Activated CD8-positive, alpha-beta memory T cell treated with anti-CD3 and anti-CD28 coated beads, Interleukin-2, amount 50 U/mL, for 48 hours (primary cell): ENCODE measurements around the gene HOXB2.

Source experiments
- DNase-seq: peaks from one replicate; pipeline ENCODE4 v3.0.0-alpha.2; 2020

HOXB2 gene

DNA sequence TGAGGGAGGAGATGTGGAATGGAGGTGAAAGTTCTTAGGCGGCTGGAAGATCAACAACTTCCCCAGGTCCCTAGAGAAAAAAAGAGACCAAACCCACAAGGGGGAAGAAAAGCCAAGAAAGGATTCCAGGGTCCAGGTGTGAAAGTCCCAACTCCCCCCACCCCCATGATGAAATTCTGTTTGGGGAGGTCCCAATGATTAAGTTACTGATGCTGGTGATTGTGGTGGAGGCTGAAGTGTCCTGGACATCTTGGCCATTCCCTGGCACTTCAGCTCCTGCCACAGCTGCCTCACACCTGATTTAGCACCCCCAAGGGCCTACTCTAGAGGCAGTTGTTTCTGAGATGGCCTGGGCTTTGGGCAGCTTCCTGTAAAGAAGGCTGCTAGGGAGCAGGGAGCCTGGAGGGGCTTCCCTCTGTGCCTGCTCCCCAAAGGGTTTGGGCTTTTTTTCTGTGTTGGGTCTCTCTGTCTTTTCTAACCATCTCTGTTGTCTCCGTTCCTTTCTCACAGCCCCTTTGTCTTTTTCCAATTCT, 20.2 kb upstream of the HOXB2 start:
- no peak for DNase-seq

DNA sequence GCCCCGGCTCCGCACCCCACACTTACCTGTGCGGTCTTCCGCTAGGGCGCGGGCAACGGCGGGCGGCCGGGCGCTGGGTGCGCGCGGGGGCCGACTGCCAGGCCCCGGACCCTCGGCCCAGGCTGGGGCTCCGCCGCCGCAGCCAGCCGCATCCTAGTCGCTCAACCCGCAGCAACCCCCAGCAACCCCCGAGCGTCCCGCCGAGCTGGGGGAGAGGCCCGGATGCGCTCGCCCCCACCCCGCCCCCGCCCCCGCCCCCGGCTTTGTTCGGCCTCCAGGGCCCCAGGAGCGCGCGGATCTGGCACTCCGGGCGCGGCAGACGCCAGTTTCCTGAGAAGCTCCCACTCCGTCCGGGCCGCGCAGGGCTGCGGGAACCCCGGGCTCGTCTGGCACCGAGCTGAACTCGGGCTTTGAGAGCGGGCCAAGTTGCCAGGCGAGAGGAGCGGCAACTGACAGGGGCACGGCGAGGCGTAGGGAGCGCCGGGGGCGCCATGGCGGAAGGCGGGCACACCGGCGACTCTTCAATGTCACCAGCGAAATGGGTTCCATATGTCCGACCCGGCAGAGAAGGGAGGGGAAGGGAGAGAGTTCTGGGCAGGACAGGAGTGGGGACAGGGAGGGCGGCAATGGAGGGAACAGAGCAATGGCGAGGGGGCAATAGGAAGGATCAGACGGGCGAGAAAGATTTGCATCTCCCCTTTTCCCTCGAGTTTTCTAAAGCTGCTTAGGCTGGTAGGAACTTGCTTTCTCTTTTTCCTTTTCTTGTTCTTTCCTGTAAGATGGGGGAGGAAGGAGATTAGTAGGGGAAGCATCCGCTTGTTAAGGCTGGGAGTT, 19.5 kb upstream of the HOXB2 start:
- DNase-seq: no peak

- no peak for DNase-seq
Observed at GRCh38 chr17:48563867-48564187, 18.9 kb upstream of the HOXB2 start.

DNA sequence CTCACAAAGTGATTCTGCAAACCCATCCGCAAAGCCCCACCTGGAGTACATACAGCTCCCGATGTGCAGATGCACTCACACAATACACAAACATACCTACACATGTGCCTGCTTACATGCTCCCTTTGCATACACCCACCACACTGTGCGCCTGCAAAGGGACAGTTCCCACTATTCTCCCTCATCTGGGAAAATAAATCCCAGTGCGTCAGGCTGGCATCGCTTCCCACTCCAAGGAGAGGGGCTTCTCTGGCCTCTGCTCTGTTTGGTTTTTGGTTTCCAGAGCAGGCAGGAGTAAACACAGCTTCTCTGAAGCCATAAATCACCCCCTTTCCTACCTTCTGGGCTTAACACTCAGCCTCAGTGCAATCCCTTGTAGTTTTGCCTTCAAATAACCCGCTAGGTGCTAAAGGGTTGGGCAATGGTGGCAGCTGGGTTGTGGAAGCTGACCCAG, 18.5 kb upstream of the HOXB2 start:
- no peak for DNase-seq

- no peak for DNase-seq
Observed at GRCh38 chr17:48562934-48563333, 18.0 kb upstream of the HOXB2 start.

GRCh38 chr17:48561884-48562810, 17.2 kb upstream of the HOXB2 start:
- no peak for DNase-seq

DNA sequence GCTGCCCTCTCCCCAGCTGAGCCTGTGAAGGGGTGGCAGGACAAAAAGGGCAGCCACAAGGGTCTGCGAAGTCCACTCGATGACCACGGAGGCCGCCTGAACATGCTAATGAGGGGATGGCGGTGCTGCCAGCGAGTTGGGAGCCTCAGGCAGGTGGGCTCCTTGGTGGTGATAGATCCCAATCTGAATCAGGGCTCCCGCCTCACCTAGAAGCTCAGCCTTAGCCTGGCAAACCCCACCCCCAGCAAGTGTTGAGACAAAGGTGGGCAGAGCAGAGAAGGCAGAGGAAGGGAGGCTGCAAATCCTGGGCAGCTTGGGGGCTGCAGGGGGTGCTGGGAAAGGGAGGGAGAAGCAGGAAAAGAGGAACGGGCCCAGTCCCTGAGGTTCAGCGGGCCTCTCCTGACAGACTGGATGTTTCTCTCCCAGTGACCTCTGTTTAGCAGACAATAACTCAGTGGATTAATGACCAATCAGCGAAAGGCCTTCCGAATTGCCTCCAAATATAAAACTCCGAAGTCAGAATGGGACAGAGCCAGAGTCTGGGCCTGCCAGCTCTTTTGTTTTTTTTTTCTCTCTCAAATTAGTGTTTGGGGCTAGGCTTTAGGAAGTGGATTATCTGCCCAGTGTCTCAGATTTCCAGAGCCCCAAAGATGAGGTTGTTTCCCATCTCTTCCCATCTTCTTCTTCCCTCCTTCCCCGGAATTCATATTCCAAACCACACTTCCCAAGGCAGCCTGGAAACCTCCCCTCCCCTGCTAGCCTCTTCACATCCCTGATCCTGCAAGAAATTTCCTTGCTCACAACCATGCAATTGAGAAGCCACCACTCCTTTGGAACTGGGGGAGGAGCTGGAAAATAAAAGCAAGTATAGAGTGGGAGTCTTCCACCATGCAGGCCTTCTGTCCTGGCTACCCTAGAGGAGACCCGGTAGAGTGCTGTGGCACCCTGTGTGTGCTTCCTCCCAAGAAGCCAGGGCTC, 15.2 kb upstream of the HOXB2 start:
- no peak for DNase-seq

GRCh38 chr17:48559122-48559839, 14.4 kb upstream of the HOXB2 start:
- no peak for DNase-seq

DNA sequence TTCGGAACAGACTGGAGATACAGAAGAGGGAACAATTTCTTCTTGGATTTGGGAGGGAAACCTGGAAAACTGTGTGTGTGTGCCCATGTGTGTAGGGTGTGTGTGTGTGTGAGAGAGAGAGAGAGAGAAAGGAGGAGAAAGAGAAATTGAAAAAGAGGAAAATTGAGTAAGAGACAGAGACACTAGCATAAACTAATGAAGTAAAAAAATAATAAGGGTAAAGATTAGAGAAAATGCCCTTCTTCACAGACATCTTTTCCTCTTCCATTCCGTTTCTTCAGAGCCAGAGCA, 13.9 kb upstream of the HOXB2 start:
- DNase-seq: no peak

DNA sequence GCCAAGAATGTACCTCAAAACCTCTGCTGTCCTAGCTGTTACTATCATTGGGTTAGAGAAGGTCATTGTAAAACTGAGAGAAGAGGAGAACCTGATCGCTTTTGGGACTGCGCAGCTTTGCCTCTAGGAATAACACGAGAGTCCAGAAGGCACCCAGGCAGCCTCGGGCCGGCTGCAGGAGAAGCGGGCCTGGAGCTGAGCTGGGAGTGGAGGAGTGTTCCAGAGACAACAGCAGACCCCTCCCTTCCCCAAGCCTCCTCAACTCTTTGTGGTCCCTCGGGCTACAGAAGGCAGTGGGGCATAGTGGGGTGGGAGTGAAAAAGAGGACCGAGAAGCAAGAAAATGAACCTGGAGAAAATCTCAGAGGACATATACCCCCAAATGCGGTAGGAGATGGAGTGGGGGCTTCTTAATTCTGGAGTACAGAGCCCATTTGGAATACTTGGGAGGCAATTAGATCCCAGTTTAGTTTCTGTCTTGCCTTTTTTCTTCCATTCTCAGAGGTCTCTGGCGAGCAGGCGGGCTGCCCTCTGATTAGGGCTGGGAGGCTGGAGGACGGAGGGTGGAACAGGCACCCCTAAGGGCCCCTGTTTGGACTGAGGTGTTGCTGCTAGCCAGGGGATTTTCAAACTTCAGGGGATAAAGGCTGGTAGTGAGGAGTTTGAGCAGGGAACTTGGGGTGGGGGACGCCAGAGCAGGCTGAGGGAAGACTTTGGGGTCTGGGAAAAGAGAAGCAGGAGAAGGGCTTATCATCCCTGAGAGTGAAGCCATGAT, 13.3 kb upstream of the HOXB2 start:
- no peak for DNase-seq

GRCh38 chr17:48556576-48557401, 11.9 kb upstream of the HOXB2 start:
- DNase-seq: no peak

GRCh38 chr17:48556229-48556575, 11.3 kb upstream of the HOXB2 start:
- no peak for DNase-seq

DNA sequence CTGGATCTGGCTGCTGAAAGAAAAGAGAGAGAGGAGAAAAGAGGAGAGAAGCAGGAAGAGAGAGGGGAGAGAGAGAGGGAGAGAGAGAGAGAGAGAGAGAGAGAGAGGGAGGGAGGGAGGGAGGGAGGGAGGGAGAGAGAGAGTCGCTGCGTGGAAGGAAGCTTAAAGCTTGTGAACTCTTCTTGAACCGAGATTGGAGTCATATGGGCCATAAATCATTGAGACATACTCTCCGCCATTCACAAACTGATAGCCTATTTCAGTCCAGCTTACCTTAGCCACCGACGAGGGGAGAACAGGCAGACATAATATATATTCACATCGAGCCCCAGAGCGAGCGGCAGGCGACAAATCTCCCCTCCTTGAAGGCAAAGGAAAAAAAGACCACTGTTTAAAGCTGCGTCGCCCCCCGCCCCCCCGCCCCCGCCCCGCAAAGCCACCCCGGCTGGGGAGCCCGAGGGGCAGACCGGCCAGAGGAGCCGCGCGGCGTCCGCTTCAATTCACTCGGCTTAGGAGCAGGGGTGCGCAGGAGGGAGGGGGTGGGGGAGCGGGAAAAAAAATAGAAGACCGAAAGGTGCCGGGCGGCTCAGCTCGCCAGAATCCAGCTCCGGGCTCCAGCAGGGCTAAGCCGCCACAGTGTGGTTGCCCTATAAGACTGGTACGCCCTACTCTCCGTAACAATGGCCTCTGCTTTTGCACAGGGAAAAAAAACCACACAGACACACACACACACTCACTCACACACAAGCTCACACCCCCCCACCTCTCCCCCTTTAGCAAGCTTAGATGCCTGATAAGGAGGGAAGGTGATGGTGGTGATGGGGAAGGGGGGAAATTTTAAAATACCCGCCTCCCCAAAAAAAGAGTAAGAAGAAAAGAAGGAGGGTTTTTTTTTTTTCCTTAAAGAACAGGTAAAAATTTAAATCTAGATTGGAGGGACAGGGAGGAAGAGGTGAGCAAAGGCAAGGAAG, 10.6 kb upstream of the HOXB2 start:
- DNase-seq: no peak

DNA sequence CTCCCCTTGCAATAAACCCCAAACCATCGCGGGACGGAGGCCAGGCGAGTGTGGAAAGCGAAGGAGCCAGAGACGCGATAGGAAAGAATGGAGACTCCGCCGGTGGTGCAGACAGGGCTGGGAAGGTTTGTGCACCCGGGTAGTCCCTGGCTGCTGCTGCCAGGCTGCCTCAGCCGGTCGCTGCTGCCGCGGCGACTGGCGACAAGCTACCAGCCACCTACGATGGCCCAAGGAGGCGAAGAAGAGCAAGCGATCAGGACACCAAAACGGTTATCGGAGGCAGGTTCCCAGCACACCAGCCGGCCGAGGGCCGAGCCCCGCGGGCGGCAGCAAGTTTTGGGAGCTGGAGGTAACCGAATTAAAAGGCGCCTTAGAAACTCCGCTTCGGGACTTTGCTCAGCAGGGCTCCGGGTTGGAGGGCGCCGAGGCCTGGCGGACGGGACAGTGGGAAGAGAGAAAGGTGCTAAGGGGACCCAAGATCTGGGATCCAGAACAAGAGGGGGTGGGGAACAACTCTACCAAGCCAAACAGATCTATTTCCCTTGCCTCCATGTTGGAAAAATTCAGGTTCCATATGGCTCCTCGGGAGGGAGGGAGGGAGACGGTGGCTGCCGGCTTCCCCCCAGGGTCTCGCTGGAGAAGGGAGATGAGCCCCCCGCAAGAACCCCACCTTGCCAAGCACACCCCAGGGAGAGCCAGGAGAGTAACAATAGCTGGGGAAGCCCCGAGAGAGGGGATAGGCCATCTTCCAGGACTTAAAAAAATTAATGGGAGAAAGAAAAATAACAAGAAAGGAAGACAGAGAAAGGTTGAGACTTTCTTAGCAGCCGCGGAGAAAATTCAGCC, 9.7 kb upstream of the HOXB2 start:
- DNase-seq: no peak

- DNase-seq: no peak
Observed at GRCh38 chr17:48553826-48554225, 8.9 kb upstream of the HOXB2 start.

- no peak for DNase-seq
Observed at GRCh38 chr17:48553190-48553547, 8.3 kb upstream of the HOXB2 start.

DNA sequence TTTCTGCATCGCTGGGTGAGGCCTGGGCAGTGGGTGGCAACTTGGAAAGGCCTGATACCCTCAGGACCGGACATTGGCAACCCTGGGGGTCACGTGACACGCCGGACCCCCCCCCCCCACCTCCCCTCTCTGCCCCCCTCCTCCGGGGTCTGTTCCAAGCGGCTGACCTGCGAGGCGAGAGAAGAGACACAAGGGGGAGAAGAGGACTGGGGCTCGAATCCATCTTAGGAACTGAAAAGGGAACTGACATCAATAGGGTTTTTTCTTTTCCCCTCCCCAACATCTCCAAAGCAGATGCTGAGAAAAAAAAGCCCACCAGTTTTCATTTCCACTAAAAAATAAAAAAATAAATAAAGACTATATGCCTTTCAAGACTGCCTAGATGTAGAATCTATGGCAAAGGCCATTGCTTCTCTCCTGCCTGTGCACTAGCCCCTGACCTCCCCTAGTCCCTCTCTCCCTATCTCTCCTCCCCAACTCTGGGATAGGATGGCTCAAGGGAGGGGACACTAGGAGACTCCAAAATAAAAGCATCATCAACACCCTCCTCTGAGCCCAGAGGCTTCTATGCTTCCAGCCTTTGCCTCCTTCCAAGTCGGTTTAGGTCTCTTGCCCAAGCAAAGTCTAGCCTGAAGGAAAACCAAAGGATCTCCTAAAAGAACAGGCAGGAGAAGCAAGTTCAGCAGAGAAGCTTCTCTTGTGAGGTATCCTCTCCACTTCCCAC, 7.7 kb upstream of the HOXB2 start:
- DNase-seq: no peak
